ENCODE results near the gene CASTOR2.

DNA sequence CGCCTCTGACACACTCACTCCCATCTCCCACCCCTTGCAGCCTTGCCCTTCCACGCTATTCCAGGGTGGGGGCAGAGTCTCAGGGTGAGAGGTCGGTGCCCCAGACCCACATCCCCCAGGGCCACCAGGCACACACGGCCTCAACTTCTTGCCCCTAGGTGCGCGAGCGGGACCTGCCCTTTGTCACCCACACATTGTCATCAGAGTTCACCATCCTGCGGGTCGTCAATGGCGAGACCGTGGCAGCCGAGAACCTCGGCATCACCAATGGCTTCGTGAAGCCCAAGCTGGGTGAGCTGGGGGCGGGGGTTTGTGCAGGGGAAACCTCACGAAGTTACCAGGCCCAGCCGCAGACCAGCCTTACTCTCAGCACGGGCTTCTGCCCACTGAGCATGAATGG is 53.3 kb downstream of the CASTOR2 start:
- TF ChIP-seq, protein P1, sequence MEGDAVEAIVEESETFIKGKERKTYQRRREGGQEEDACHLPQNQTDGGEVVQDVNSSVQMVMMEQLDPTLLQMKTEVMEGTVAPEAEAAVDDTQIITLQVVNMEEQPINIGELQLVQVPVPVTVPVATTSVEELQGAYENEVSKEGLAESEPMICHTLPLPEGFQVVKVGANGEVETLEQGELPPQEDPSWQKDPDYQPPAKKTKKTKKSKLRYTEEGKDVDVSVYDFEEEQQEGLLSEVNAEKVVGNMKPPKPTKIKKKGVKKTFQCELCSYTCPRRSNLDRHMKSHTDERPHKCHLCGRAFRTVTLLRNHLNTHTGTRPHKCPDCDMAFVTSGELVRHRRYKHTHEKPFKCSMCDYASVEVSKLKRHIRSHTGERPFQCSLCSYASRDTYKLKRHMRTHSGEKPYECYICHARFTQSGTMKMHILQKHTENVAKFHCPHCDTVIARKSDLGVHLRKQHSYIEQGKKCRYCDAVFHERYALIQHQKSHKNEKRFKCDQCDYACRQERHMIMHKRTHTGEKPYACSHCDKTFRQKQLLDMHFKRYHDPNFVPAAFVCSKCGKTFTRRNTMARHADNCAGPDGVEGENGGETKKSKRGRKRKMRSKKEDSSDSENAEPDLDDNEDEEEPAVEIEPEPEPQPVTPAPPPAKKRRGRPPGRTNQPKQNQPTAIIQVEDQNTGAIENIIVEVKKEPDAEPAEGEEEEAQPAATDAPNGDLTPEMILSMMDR (conservative IDR thresholded peaks at IDR 0.05 in 1 of 2, IDR thresholded peaks at IDR 0.05 in 1 of 2; ENCODE audit: extremely low read depth in 1 of 2, insufficient read depth in 1 of 2, low read depth in 1 of 2, low read length in 2 of 2), result no peak
- TF ChIP-seq EZH2 (IDR thresholded peaks at IDR 0.05; ENCODE audit: borderline replicate concordance, low read length), result no peak
